A549 (cell line): ENCODE results near the gene SCAMP2. TPM values are rescaled to one million over a fixed set of nuclear protein-coding genes. Genes with fewer than 3 reads are reported as not detected.

Source experiments
- ATAC-seq, 2 experiments: fragments of 200-7000 bp in 1 of 2; fragments of >200 bp in 1 of 2; cut with Nextera tagmentation in 1 of 2; cut with Tn5 transposase in 1 of 2; 3 replicates each; pipeline versions ENCODE4 v1.8.0 to v1.9.1; 2018 to 2020; ENCODE audit warnings: mild to moderate bottlenecking in 1 of 2, moderate library complexity in 1 of 2
- CTCF ChIA-PET: fragments of 300-600 bp; sonication (Branson Sonifier 250); formaldehyde crosslinking; extraction: SDS; loops from one replicate; lab custom pipeline; 2021; ENCODE audit warnings: antibody characterized with exemption, inconsistent platforms; lab: Yijun Ruan, JAX
- POLR2A ChIA-PET: fragments of 350-600 bp; formaldehyde crosslinking; extraction: SDS; loops from one replicate; lab custom pipeline; 2021; ENCODE audit warnings: antibody characterized with exemption, inconsistent platforms; lab: Yijun Ruan, JAX
- DNase-seq, 2 experiments: peaks; one replicate each; pipeline versions ENCODE4 v3.0.0 to v3.0.0-alpha.2; 2011 to 2016; ENCODE audit warnings: low read depth in 1 of 2, low spot score in 1 of 2
- FAIRE-seq: peaks from 2 replicates; lab custom pipeline; 2011; peaks lifted over from hg19 to GRCh38; lab: Jason Lieb, UNC
- H3K27ac ChIP-seq, 2 experiments: fragments of >200 bp; sonication (Bioruptor Twin); formaldehyde crosslinking; 3 replicates each; pipeline ENCODE4 v1.5.1; 2016 to 2017
- H3K4me1 ChIP-seq: fragments of >200 bp; sonication (Bioruptor Twin); formaldehyde crosslinking; 3 replicates; pipeline ENCODE4 v1.6.1; 2016
- H3K4me2 ChIP-seq: fragments of >200 bp; sonication (Bioruptor Twin); formaldehyde crosslinking; 3 replicates; pipeline ENCODE4 v1.6.1; 2016
- H3K4me3 ChIP-seq: fragments of >200 bp; sonication (Bioruptor Twin); formaldehyde crosslinking; 3 replicates; pipeline ENCODE4 v1.5.1; 2016
- H3K9me3 ChIP-seq: fragments of >200 bp; sonication (Bioruptor Twin); formaldehyde crosslinking; 3 replicates; pipeline ENCODE4 v1.6.1; 2016
- ATOH8 ChIP-seq: fragments of 250-450 bp; sonication (Bioruptor Pico); IDR thresholded peaks from 2 replicates; pipeline ENCODE4 v1.5.0; 2020; ENCODE audit warnings: low read depth, mild to moderate bottlenecking, moderate library complexity
- BCL3 ChIP-seq: fragments of >200 bp; sonication (Bioruptor Twin); formaldehyde crosslinking; IDR thresholded peaks from 3 replicates; pipeline ENCODE4 v1.6.1; 2016
- BHLHE40 ChIP-seq: IDR thresholded peaks from 2 replicates; pipeline ENCODE4 v1.6.1; 2012; ENCODE audit warnings: low read depth, low read length, inconsistent platforms
- CBX8 ChIP-seq: fragments of 200-600 bp; sonication (generic); IDR thresholded peaks from 2 replicates; pipeline ENCODE4 v1.6.1; 2016
- CHD2 ChIP-seq: fragments of 150-350 bp; IDR thresholded peaks from 2 replicates; pipeline ENCODE4 v1.6.1; 2014; ENCODE audit warnings: low read length; ENCODE audit not compliant: partially characterized antibody
- CTCF ChIP-seq: fragments of >200 bp; sonication (Bioruptor Twin); formaldehyde crosslinking; IDR thresholded peaks from 3 replicates; pipeline ENCODE4 v1.5.1; 2016
- E2F6 ChIP-seq: IDR thresholded peaks from 2 replicates; pipeline ENCODE4 v1.6.1; 2012; ENCODE audit warnings: low read depth, borderline replicate concordance
- EHF ChIP-seq: fragments of 250-450 bp; sonication (Bioruptor Pico); IDR thresholded peaks from 2 replicates; pipeline ENCODE4 v1.5.0; 2020; ENCODE audit warnings: mild to moderate bottlenecking
- EHMT2 ChIP-seq: fragments of 200-600 bp; sonication (generic); IDR thresholded peaks from 2 replicates; pipeline ENCODE4 v1.6.1; 2016; ENCODE audit warnings: antibody characterized with exemption, low read depth, mild to moderate bottlenecking, moderate library complexity
- ESRRA ChIP-seq: fragments of 150-350 bp; IDR thresholded peaks from 2 replicates; pipeline ENCODE4 v1.6.1; 2014; ENCODE audit warnings: mild to moderate bottlenecking, low read length, borderline replicate concordance
- FOSB ChIP-seq: fragments of 250-450 bp; sonication (Bioruptor Pico); IDR thresholded peaks from 2 replicates; pipeline ENCODE4 v1.5.0; 2020; ENCODE audit warnings: mild to moderate bottlenecking, moderate library complexity
- FOXS1 ChIP-seq: fragments of 250-450 bp; sonication (Bioruptor Pico); IDR thresholded peaks from 2 replicates; pipeline ENCODE4 v1.5.0; 2020; ENCODE audit warnings: mild to moderate bottlenecking, moderate library complexity
- GATA3 ChIP-seq: IDR thresholded peaks from 2 replicates; pipeline ENCODE4 v1.6.1; 2012; ENCODE audit warnings: borderline replicate concordance
- HES2 ChIP-seq: fragments of >200 bp; sonication (Bioruptor Twin); formaldehyde crosslinking; IDR thresholded peaks from 2 replicates; pipeline ENCODE4 v1.6.1; 2016
- HEYL ChIP-seq: fragments of 250-450 bp; sonication (Bioruptor Pico); IDR thresholded peaks from 2 replicates; pipeline ENCODE4 v1.8.0; 2021; ENCODE audit warnings: mild to moderate bottlenecking, moderate library complexity
- HOXB13 ChIP-seq: fragments of 250-450 bp; sonication (Bioruptor Pico); IDR thresholded peaks from 2 replicates; pipeline ENCODE4 v1.5.0; 2020; ENCODE audit warnings: low read depth, mild to moderate bottlenecking, moderate library complexity
- JUNB ChIP-seq: fragments of >200 bp; sonication (Bioruptor Twin); formaldehyde crosslinking; IDR thresholded peaks from 2 replicates; pipeline ENCODE4 v1.6.1; 2016
- MYC ChIP-seq: IDR thresholded peaks from 2 replicates; pipeline ENCODE4 v1.6.1; 2012; ENCODE audit warnings: mild to moderate bottlenecking, inconsistent platforms, low read length, improper control_type of control experiment, borderline replicate concordance
- NPAS2 ChIP-seq: fragments of 250-450 bp; sonication (Bioruptor Pico); IDR thresholded peaks from 2 replicates; pipeline ENCODE4 v1.8.0; 2022; ENCODE audit warnings: mild to moderate bottlenecking, moderate library complexity, borderline replicate concordance
- NR3C1 ChIP-seq: fragments of >200 bp; sonication (Bioruptor Twin); formaldehyde crosslinking; IDR thresholded peaks from 3 replicates; pipeline ENCODE4 v1.6.1; 2017
- POLR2AphosphoS2 ChIP-seq: conservative IDR thresholded peaks from 2 replicates; pipeline ENCODE4 v1.6.1; 2012; ENCODE audit warnings: low read length, improper control_type of control experiment, inconsistent platforms
- REST ChIP-seq: fragments of 200-600 bp; sonication (generic); IDR thresholded peaks from 2 replicates; pipeline ENCODE4 v1.6.1; 2016; ENCODE audit warnings: antibody characterized with exemption, mild to moderate bottlenecking, moderate library complexity
- SMC3 ChIP-seq: fragments of >200 bp; sonication (Bioruptor Twin); formaldehyde crosslinking; IDR thresholded peaks from 3 replicates; pipeline ENCODE4 v1.6.1; 2018; ENCODE audit warnings: inconsistent platforms
- SREBF2 ChIP-seq: fragments of 450-650 bp; IDR thresholded peaks from 2 replicates; pipeline ENCODE4 v1.6.1; 2014; ENCODE audit warnings: mild to moderate bottlenecking, moderate library complexity
- ZC3H11A ChIP-seq: fragments of 450-650 bp; IDR thresholded peaks from 2 replicates; pipeline ENCODE4 v1.6.1; 2014; ENCODE audit warnings: antibody characterized with exemption, mild to moderate bottlenecking
- ZNF302 ChIP-seq: fragments of 250-450 bp; sonication (Bioruptor Pico); IDR thresholded peaks from 2 replicates; pipeline ENCODE4 v1.9.0; 2021; ENCODE audit warnings: inconsistent platforms, mild to moderate bottlenecking, moderate library complexity
- ZSCAN20 ChIP-seq: fragments of 250-450 bp; sonication (Bioruptor Pico); IDR thresholded peaks from 2 replicates; pipeline ENCODE4 v1.8.0; 2022; ENCODE audit warnings: mild to moderate bottlenecking, moderate library complexity
- WGBS: methylation state at CpG from one replicate; pipeline ENCODE4 v1.1.6; 2017; ENCODE audit errors: missing lambda C conversion rate; 5-methylcytosine and 5-hydroxymethylcytosine counted together
- polyA plus RNA-seq, 4 experiments: library from polyadenylated mRNA; depleted of rRNA in 3 of 4; stranded (reverse); fragments of >200 nt; fragmentation: RNase III in 1 of 4; extraction: RNeasy Plus Mini Kit Qiagen cat#74134 plus additional on column Dnase treatment in 1 of 4; gene quantifications; 2 replicates in 3 of 4; 3 replicates in 1 of 4; pipeline ENCODE4 v1.2.3, GENCODE V29; 2011 to 2017

SCAMP2 gene
- polyA plus RNA-seq, 2 of the 4 experiments (the other 2 are of a cell fraction): 41.5 to 128 TPM

- Histone ChIP-seq H3K4me2 (no peak overlapping the region), H3K27ac (no peak overlapping the region), H3K4me3 (no peak overlapping the region)
- ATAC-seq: no peak
- TF ChIP-seq NR3C1 (no peak), CTCF (no peak), SREBF2 (no peak), ESRRA (no peak), BCL3 (no peak), POLR2AphosphoS2 (no peak), CBX8 (no peak), CHD2 (no peak), SMC3 (no peak), HEYL (CRISPR knock-in tag) (no peak), BHLHE40 (no peak), EHF (CRISPR knock-in tag) (no peak), GATA3 (no peak), ZNF302 (CRISPR knock-in tag) (no peak)
- TF ChIP-seq, all 56 proteins: peak for 0
- whole genome bisulfite sequencing: 19% methylated on average over 6 of the region's 6 CpGs
- ChIA-PET CTCF (interaction anchor here (65.6 to 66.7 kb wide), 2 partner anchors 4 to 32 kb away, joined by 1908 read pairs; partner anchors contain the start of genes CPLX3, CSK, LMAN1L and ULK3), POLR2A (no interaction called here)
- FAIRE-seq (no peak), DNase-seq (no peak)
- H3K4me1 ChIP-seq: peaks cover 11% of the 10 kb centered on the region
- H3K9me3 ChIP-seq: no peaks in the 10 kb centered on the region
Measured at GRCh38 chr15:74823324-74823723, 49.8 kb downstream of the SCAMP2 start.

- ChIA-PET POLR2A (no interaction called here), CTCF (interaction anchor here (65.6 to 66.7 kb wide), 2 partner anchors 3 to 31 kb away, joined by 1908 read pairs; partner anchors contain the start of genes CPLX3, CSK, LMAN1L and ULK3)
- ATAC-seq (no peak), DNase-seq (no peak), FAIRE-seq (no peak)
- Histone ChIP-seq H3K9me3 (no peaks in the 10 kb centered on the region), H3K4me2 (no peak overlapping the region), H3K4me1 (peaks cover 13% of the 10 kb centered on the region), H3K27ac (no peak overlapping the region), H3K4me3 (no peak overlapping the region)
- no peak for TF ChIP-seq FOXS1 (CRISPR knock-in tag)
- 60% methylated on average over 4 of the region's 4 CpGs for WGBS
Measured at GRCh38 chr15:74822233-74822632, 50.9 kb downstream of the SCAMP2 start.

- DNase-seq: no peak
- FAIRE-seq: no peak
- POLR2A ChIA-PET: no interaction called here
- no peak overlapping the region for H3K4me3 ChIP-seq
- no peak overlapping the region for H3K4me2 ChIP-seq
- CTCF ChIA-PET: interaction anchor here (65.6 to 66.7 kb wide), 2 partner anchors 3 to 31 kb away, joined by 1908 read pairs; partner anchors contain the start of genes CPLX3, CSK, LMAN1L and ULK3
- 66% methylated on average over 7 of the region's 7 CpGs for WGBS
- ATAC-seq: no peak
- peaks cover 13% of the 10 kb centered on the region for H3K4me1 ChIP-seq
- no peak overlapping the region for H3K27ac ChIP-seq
- no peaks in the 10 kb centered on the region for H3K9me3 ChIP-seq
- TF ChIP-seq ATOH8: no peak
- no peak for TF ChIP-seq EHMT2
- TF ChIP-seq CHD2: no peak
- no peak for TF ChIP-seq MYC
- TF ChIP-seq HOXB13 (CRISPR knock-in tag): no peak
- no peak for TF ChIP-seq ZSCAN20
- no peak for TF ChIP-seq CBX8
- TF ChIP-seq HES2: no peak
- no peak for TF ChIP-seq ZC3H11A
- no peak for TF ChIP-seq JUNB
- TF ChIP-seq NR3C1: no peak
- TF ChIP-seq NPAS2 (CRISPR knock-in tag): no peak
- TF ChIP-seq E2F6: no peak
- TF ChIP-seq REST: no peak
- no peak for TF ChIP-seq FOSB (CRISPR knock-in tag)
Measured at GRCh38 chr15:74821790-74822158, 51.4 kb downstream of the SCAMP2 start.
